Activated CD8-positive, alpha-beta memory T cell treated with anti-CD3 and anti-CD28 coated beads for 24 hours (primary cell): Measurements from ENCODE around the gene NRXN3.

Experiments used
- DNase-seq: peaks from one replicate; pipeline ENCODE4 v3.0.0-alpha.2; 2020

Gene NRXN3

DNA sequence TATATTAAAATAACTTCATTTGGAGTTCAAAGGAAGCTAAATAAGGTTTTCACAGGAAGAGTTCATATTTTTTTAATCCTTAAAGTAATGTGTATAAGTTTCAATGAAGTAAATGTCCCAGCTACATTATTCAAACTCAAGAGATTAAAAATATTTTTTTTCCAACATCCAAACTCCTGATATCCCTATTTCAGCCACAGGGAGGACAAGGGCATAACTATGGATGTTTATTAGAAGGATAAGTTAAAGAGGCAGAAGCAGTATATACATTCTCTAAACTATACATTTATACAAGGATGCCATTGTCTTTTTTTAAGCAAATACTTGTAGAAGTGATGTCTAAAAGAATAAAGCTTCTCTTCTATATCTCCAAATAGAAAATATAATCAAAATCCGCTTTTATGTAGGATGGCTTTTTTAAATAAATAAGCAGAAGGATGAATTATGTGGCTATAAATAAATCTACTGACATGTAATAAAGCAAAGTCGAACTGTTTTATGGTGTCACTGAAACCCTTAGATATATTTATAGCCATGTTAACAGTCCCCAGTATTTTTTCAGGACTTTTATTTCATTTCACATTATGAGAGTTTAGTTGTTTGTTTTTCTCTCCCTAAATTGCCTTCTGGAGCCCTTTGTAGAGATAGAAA, 1104.6 kb downstream of the NRXN3 start:
- no peak for DNase-seq

DNA sequence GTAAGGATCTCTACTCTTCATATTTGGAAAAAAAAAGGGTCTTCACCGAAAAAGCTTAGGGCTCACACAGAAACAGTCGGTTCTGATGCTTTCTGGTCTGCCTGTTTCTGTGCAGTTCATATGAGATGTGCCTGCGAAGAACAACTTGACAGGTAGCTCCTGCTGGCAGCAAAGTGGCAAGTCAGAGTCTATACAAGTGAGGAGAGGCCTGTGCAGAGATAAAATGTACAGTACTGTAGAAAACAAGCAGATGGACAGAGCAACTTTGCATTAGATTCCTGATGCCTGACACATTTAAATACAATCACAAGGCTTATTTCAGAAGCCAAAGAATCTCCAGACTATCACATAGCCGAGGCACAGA, 1105.1 kb downstream of the NRXN3 start:
- no peak for DNase-seq

DNA sequence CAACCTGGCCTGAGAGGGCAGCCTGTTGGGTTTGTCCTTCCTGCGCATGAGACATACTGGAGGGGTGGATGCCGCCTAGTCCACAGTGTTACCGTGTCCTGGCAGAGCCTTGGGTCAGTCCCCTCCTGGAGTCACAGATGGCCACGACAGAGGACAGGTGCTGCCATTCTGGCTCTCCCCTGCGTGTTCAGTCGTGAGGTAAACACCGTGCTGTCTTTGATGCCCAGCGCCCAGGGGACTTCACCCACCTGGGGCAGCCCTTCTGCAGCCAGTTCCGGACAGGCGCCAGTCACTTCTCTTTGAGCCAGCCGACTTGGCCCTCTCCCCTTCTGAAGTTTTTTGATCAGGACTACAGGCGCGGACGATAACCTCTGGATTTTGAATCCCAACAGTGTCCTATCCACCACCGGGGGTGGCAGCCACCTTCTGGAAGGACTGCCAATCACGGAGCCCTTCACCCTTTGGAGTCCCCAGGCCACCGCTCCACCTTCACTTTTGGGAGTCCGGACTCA, 1108.2 kb downstream of the NRXN3 start:
- no peak for DNase-seq

DNA sequence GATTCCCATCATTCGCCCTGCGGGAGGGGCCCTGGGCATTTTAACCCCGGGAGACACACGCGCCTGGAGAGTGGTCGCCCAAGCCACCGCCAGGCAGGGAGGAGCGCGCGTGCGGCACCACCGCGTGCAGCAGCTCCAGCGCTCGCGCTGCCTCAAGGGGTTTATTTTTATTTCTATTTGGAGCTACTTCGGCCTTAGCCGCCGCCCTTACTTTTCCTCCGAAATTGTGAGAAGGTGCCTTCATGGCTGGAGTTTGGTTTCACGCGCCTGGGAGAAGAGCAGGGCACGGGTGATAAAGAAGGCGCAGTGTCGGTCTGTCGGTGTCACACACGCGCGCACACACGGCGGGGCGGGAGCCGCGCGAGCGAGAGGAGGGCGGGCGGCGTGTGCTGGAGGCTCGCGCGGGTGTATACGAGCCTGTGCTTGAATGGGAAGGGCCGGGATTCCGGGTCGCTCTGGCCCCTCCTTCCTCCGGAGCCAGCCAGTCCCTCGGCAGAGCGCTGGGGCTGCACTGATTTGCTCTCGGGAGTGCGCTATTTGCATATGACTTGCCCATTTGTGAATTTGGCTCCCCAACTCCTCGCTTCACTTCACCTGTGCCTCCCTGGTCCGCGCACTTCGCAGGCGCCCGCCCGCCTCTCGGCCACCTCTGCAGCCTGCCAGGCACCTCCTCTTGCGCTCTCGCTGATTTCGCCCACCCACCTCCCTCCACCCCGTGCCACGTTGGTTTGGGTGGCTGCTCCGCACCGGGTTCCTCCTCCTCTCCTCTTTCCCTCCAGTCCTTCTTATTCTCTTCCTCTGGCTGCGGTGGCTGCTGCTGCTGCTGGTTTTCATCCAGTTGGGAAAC, 1108.8 kb downstream of the NRXN3 start:
- DNase-seq = no peak

DNA sequence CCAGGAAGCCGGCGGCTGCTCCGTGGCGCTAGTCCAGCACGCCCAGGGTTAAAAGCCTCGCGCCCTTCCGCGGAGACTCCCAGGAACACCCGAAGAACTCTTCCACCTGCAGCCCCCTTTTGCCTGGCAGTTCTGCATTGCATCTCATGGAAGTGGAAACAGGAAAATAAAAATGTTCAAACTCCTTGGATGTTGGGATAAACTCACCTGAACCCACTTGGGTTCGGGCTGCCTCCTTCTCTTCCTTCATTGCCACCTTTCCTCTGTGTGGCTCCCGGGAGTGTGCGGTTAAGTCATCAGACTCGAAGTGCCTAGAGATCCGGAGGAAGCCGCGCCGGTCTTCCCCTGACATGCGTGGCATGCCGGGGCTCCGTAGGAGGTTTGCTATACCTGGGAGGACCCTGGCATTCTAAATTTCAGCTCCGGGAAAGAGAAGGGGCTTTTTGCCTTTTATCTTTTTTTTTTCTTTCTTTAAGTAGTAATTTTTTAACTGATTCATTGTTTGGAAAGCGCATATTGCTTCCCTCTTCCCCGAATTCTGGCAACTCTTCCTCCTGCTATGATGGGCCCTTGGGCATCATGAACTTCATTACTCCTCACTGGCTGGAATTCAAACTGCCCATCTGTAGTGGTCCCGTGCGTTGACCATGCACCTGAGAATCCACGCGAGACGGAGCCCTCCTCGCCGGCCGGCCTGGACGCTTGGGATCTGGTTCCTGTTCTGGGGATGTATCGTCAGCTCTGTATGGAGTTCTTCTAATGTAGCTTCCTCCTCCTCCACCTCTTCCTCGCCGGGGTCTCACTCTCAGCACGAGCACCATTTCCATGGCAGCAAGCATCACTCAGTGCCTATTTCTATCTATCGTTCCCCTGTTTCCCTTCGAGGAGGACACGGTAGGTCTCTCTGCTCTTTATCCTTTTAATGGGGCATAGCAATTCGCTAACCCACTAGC, 1109.7 kb downstream of the NRXN3 start:
- DNase-seq = no peak

DNA sequence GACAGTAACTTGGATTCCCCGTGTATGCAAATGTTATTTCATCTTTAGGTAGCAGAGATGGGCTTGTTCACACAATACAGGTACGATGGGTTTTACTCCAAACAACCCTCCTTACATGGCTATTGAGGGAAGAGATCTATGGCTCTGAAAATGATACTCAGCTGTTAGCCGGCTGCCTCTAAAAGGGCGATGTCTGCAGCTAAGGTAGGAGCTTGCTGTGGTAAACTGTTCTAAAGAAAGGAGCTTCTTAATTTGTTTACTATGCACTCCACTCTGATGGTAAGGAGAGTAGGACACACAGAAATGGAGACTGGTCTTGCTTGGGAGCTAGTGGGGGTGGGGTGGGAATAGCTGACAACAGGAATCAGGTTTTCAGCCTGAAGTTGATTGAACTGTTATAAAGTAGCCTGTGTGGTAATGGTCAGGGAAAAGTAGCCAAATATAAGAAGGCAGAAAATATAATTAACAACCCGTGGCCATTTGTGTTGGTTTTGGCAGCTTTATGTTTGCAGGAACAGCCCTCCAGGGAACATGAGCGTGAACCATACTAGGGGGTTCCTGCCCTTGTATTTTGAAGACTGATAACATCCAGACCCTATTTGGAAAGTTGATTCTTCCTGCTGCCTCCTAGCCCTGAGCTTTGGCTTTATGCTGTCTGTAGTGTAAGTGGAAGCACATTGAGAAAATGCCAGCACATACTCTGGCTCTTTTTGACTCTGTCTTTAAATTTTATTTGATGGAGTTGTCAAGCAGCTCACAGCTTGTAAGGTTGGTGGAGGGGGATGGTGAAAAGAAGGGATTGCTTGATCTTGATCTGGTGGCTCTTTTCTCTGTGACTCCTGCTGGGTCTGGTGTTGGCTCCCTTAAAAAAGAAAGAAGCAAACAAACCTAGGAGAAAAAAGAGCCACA, 1111.3 kb downstream of the NRXN3 start:
- DNase-seq = no peak

DNA sequence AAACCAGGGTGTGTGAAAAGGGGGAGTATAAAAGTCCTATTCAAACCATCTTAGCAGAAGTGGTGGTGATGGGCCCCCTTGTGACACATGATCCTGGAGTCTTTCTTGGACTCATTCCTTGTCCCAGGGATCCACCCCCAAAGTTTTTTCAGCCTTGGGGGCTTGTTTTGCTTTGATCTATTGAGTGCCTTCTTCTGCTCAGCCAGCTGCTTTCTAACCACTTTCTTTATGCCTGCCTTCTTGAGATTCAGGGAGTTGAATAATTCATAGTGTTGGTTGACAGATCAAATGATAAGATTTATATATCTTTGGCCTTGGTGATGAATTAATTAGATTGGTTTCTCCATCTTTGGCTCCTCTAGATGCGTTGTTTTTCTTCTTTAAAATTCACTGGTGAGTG, 1114.4 kb downstream of the NRXN3 start:
- DNase-seq = no peak

DNA sequence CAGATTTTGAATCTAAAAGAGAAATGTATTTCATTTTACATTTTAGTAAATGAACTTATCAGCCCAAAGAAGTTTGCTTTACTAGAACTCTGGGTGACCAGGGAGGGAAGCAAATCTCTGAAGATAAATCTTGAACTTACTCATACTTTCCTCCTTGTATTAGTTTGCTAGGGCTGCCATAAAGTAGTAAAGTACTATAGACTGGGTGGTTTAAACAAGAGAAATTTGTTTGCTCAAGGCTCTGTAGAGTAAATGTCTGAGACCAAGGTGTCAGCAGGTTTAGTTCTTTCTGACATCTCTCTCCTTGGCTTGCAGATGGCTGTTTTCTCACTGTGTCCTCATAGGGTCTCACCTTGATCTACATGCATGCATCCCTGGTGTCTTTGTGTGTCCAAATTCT, 1115.1 kb downstream of the NRXN3 start:
- DNase-seq = no peak

DNA sequence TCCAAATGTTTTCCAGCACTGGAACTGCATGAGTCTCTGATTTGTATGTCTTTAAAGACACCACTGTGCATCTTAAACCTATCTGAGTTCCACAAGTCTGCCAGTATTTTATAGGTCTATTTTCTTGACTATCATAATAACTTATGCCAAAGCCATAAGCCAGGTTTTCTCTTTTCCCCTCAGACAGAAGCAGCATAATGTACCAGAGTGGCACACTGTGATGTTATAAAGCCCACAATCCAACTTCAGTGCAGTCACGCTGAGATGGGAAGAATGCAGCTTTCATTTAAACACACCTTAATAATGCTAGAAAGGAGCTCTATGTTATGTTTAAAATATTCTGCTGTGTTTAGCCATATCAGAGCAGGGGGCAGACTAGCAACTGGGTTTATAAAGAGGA, 1117.8 kb downstream of the NRXN3 start:
- DNase-seq = no peak

DNA sequence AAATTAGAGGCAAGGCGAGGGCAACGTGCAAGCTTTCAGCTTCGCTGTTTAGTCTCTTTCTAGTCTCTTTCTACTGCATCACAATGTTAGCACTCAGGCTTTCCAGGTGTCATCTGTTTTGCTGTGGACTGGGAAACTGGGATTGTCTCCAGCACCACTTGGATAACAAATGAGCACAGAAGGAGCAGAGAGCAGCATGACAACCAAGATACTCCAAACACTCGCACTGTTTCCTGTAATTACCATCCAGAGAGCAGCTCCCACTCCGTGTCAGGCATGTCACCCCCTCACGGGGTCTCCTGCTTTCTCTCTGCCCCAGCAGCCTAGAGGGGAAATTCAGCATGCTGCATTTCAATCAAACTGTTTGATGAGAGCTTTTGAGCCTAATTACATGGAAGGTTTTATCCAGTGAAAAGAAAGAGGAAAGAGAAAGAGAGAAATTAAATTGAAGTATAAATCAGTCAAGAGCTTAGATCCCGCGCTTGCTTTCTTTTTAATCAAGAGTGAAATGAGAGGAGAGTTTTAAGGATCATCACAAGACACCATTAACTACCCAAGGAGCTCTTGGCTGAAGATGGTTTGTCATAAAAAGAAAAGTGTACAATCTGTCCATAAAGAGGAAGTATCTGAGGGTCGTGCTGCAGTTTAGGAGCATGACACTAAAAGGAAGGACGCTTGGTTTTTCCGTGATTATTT, 1123.5 kb downstream of the NRXN3 start:
- DNase-seq = no peak

DNA sequence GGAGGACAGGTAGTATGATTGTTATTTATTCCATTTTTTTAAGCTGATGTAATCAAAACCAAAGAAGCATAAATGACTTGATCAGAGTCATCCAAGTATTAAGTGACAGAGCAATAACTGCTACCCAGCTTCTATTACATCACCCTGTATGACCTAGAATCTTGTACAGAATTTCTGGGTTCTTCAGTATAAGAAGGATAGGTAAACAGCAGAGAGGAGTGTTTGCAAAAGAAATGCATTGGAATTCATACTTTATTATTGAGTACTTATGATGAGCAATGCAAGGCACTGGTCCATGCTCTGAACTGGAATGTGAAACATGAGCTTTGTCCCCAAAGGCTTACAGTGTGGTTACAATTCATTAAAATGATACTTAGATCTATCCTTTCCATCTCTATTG, 1124.3 kb downstream of the NRXN3 start:
- no peak for DNase-seq

DNA sequence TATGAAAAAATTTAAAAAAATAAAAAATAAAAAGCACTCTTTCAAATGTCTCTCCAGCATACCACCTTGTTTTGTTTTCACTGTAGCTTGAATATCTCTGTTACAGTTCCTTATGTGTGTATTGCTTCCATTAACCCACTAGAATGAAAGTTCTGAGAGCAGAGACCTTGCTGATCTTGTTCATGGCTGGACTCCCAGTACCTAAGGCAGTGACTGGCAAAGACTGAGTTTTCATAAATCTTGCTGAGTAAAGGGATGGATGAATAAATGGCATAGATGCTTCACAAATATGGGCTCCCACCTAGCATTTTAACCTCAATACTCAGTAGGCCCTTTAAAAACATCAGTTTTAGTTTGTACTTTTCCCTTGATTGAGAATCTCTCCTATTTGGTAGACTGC, 1125.2 kb downstream of the NRXN3 start:
- no peak for DNase-seq

DNA sequence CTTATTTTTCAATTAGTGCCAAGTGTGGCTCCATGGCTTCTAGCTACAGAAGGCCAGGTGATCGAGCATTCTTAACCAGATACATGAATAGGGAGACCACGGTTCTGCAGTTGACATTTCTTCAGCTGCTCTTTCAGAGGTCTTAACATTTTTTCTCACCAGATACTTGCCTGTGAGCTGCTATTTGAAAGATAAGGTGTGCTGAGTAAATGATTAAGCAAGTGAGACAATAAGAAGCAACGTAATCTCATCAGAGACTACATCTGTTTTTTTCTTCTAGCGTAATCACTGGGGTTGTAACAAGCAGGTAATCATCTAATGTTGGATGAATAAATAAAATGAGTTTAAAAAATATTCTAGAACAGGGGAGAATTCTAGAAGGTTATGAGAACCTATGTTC, 1128.2 kb downstream of the NRXN3 start:
- no peak for DNase-seq

DNA sequence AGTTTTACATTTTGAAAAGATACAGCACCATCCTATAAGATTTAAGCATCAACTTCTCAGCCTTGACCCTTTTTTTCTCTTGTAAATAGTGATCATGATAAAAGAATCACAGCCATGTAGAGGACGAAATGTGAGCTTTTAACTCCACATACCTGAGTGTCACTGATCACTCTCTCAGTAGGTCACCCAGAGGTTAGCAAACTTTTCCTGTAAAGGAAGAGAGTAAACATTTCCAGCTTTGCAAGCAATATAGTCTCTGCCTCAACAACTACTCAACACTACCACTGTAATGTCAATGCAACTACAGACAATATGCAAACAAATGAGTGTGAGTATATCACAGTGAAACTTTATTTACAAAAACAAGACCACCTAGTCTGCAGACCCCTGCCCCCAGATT, 1129.0 kb downstream of the NRXN3 start:
- no peak for DNase-seq

DNA sequence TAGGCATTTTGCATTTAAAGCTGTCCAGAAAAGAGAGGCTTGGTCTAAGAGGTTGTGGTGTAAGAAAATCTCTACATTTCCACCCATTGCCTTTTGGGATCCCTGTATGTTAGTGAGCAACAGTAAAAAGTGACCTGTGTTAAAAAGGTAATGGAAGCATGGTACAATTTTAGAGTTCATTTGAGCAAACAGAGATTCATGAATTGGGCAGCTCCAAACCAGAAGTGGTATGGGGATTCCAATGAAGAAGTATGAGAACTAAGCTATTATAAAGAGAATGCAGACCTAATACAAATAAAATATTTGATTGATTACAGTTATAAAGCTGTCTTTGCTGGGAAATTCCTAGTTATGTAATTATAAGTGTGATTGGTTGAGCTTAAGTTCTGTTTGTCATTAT, 1134.1 kb downstream of the NRXN3 start:
- no peak for DNase-seq

DNA sequence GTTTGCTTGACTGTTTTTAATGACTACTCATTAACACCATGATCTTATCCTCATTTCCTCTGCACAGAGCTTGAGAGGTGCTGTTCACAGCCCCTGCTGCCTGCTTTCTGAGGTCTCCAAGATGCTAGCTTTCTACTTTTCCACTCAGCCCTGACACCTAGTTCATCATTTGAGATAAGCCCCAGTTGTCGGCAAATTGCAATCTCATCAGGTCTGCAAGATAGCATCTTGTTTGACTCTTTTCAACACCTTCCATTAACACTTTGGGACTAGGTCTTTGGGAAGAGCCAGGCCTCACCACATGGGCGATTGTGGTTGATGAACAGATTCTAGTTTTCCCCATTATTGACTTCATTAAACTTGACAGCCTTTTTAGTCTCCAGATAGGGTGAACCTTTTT, 1136.4 kb downstream of the NRXN3 start:
- no peak for DNase-seq

DNA sequence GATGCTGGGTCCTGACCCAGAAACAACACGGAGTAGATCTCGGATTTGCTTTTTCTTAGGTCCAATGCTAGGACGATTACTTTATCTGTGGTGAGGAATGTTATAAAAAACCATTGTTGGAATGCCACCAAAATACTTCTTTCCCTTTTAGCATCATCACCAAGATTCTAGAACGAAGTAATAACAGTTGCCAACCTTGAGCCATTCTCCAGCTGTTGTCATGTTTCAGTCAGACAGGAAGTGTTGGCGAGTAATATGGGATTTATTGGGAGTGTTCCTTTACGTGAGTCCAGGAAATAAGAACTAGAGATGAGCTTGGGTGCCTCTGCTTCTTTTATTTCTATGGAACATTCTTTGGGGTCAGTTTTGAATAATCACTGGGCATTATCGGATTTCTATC, 1148.2 kb downstream of the NRXN3 start:
- DNase-seq = no peak

DNA sequence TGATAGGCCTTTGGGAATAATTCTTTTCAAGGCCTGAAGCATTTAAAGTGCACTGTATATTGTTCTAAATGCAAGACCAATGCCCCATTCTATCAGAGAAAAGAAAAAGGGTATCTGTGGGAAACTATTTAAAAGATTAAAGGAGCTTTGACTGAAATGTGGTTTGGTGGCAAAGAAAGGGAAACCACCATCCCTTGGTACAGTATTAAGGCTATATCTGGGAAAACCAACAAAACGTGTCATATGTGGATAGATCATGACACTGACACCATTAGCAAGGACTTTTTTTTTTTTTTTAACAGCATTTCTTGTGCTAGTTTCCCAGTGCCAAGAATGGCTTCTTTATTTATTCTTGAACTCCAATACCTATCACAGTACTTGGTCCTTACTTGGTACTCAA, 1150.4 kb downstream of the NRXN3 start:
- no peak for DNase-seq

DNA sequence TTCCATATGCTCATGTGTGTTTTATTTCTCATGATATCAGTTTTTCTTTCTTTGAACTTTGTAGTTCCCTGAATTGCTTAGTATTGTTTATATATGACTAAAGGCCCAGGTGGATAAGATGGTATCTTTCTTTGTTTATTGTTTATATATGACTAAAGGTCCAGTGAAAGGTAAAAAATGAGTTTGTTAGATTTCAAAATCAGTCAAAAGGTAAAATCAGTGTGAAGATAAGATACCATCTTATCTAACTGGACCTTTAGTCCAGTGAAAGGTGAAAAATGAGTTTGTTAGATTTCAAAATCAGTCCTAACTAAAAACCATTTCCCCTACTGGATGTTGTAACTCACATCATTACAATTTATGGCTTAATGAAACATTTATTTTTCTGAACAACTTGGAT, 1150.9 kb downstream of the NRXN3 start:
- no peak for DNase-seq

DNA sequence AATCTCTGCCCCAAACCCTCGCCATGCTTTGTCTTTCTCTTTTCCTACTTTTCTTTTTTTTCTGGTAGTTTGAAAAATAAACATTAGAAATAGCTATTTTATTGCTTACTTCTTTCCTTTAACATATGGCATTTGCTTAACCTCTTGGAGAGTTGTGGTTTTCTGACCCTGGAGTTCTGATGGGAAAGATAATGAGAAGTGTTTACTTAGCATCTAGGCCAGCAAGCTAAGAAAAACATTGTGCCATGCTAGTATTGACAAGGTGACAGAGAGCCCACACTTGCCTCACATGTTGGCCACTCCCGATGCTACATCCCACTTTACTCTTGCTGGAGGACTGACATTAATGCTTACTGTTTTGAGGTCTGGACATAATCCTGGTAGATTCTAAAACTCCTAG, 1154.9 kb downstream of the NRXN3 start:
- DNase-seq = no peak

DNA sequence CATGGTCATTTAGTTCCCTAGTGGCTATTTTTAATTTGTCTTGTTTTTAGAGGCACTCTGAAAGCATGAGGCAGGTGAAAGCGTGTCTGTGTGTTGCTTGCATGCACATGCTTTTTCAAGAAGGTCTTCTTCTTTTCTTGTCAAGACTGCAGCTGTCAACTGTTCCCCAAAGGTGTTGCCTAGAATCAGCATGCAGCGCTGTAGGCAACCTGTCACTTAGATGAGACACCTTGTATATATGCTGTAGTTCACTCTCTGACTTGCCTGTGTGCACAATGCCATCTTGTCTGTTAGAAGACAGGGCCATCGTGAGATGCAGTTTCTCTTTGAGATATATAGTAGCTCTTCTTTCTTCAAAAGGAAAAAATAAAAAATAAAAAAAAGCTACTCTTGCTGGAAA, 1155.4 kb downstream of the NRXN3 start:
- DNase-seq = no peak

DNA sequence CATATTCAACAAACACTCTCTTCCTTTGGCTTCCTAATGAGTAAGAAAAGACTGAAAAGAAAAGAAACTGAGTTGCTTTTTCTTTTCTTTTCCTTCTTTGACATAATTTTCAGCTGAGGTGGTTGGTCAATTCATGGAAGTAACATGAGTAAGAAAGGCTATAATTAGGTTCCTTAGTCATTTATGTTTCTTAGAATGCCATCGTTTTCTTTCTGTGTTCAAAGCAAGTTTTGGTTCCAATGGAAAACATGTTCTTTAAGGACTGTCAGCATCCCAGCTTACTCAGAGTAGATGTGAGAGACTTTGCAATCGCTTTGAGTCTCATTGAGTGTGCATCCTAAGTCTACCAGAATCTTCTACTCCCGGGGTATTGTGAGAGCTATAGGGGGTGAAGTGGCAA, 1158.7 kb downstream of the NRXN3 start:
- no peak for DNase-seq
